ENCODE results near the gene FOXC1. TPM values are rescaled to one million over a fixed set of nuclear protein-coding genes. Genes with fewer than 3 reads are reported as not detected.

The FOXC1 gene
- polyA plus RNA-seq, 2 of the 4 experiments (the other 2 are of a cell fraction) = 3.4 to 4.7 TPM

DNA sequence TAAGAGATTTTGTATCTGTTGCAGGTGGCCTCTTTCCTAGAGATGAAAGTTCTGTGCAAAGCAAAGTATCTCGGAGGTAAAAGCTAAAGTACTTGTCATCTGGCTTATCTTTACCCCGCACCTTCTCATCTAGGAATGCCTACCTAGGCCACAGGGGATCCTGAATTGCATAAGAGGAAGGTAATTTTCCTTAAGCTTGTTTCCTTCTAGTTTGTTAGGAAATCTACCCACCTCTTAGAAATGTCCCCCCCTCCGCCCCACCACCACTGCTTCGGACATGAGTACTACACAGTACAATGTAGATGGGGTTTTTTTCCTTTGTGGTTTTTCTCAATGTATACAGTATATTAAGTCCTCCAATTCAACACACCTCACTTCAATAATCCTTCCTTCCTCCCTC is 21.5 kb downstream of the FOXC1 start:
- Histone ChIP-seq H3K4me3 (no peak overlapping the region), H3K4me1 (no peaks in the 10 kb centered on the region), H3K9me3 (no peaks in the 10 kb centered on the region), H3K27ac (no peak overlapping the region), H3K4me2 (no peak overlapping the region)
- POLR2A ChIA-PET = no interaction called here
- 87% methylated on average over 4 of the region's 4 CpGs for WGBS (ENCODE audit: missing lambda C conversion rate)
- CTCF ChIA-PET = interaction anchor here (1.3 kb wide), 1 partner anchor 10 kb away, joined by 3 read pairs; no protein-coding TSS in a partner anchor
- ATAC-seq (no peak), FAIRE-seq (no peak), DNase-seq (ENCODE audit: low read depth in 1 of 2, low spot score in 1 of 2) (no peak)
- TF ChIP-seq HOXA7 (CRISPR knock-in tag; IDR thresholded peaks at IDR 0.05) (no peak), EHF (CRISPR knock-in tag; IDR thresholded peaks at IDR 0.05) (no peak), KDM5A (IDR thresholded peaks at IDR 0.05) (no peak), SREBF2 (IDR thresholded peaks at IDR 0.05) (no peak), RARB (CRISPR knock-in tag; IDR thresholded peaks at IDR 0.05) (no peak), FOSB (CRISPR knock-in tag; IDR thresholded peaks at IDR 0.05) (no peak), ESRRA (IDR thresholded peaks at IDR 0.05; ENCODE audit: borderline replicate concordance, low read length) (no peak), BHLHE40 (IDR thresholded peaks at IDR 0.05; ENCODE audit: low read depth, low read length) (no peak), NR3C1 (IDR thresholded peaks at IDR 0.05) (no peak), RCOR1 (IDR thresholded peaks at IDR 0.05; ENCODE audit: low read depth, low read length) (no peak), GATA3 (IDR thresholded peaks at IDR 0.05; ENCODE audit: borderline replicate concordance) (no peak), RFX5 (IDR thresholded peaks at IDR 0.05) (no peak), EP300 (IDR thresholded peaks at IDR 0.05) (no peak), MYC (IDR thresholded peaks at IDR 0.05; ENCODE audit: borderline replicate concordance, low read length) (no peak)
- TF ChIP-seq, protein P1, sequence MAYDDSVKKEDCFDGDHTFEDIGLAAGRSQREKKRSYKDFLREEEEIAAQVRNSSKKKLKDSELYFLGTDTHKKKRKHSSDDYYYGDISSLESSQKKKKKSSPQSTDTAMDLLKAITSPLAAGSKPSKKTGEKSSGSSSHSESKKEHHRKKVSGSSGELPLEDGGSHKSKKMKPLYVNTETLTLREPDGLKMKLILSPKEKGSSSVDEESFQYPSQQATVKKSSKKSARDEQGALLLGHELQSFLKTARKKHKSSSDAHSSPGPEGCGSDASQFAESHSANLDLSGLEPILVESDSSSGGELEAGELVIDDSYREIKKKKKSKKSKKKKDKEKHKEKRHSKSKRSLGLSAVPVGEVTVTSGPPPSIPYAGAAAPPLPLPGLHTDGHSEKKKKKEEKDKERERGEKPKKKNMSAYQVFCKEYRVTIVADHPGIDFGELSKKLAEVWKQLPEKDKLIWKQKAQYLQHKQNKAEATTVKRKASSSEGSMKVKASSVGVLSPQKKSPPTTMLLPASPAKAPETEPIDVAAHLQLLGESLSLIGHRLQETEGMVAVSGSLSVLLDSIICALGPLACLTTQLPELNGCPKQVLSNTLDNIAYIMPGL (CRISPR knock-in tag; IDR thresholded peaks at IDR 0.05; ENCODE audit: borderline replicate concordance) = no peak
- TF ChIP-seq, protein P2, sequence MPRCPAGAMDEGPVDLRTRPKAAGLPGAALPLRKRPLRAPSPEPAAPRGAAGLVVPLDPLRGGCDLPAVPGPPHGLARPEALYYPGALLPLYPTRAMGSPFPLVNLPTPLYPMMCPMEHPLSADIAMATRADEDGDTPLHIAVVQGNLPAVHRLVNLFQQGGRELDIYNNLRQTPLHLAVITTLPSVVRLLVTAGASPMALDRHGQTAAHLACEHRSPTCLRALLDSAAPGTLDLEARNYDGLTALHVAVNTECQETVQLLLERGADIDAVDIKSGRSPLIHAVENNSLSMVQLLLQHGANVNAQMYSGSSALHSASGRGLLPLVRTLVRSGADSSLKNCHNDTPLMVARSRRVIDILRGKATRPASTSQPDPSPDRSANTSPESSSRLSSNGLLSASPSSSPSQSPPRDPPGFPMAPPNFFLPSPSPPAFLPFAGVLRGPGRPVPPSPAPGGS (IDR thresholded peaks at IDR 0.05) = no peak
- TF ChIP-seq, protein P3, sequence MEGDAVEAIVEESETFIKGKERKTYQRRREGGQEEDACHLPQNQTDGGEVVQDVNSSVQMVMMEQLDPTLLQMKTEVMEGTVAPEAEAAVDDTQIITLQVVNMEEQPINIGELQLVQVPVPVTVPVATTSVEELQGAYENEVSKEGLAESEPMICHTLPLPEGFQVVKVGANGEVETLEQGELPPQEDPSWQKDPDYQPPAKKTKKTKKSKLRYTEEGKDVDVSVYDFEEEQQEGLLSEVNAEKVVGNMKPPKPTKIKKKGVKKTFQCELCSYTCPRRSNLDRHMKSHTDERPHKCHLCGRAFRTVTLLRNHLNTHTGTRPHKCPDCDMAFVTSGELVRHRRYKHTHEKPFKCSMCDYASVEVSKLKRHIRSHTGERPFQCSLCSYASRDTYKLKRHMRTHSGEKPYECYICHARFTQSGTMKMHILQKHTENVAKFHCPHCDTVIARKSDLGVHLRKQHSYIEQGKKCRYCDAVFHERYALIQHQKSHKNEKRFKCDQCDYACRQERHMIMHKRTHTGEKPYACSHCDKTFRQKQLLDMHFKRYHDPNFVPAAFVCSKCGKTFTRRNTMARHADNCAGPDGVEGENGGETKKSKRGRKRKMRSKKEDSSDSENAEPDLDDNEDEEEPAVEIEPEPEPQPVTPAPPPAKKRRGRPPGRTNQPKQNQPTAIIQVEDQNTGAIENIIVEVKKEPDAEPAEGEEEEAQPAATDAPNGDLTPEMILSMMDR (IDR thresholded peaks at IDR 0.05) = no peak
- TF ChIP-seq, protein P4, sequence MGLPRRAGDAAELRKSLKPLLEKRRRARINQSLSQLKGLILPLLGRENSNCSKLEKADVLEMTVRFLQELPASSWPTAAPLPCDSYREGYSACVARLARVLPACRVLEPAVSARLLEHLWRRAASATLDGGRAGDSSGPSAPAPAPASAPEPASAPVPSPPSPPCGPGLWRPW (IDR thresholded peaks at IDR 0.05) = no peak

DNA sequence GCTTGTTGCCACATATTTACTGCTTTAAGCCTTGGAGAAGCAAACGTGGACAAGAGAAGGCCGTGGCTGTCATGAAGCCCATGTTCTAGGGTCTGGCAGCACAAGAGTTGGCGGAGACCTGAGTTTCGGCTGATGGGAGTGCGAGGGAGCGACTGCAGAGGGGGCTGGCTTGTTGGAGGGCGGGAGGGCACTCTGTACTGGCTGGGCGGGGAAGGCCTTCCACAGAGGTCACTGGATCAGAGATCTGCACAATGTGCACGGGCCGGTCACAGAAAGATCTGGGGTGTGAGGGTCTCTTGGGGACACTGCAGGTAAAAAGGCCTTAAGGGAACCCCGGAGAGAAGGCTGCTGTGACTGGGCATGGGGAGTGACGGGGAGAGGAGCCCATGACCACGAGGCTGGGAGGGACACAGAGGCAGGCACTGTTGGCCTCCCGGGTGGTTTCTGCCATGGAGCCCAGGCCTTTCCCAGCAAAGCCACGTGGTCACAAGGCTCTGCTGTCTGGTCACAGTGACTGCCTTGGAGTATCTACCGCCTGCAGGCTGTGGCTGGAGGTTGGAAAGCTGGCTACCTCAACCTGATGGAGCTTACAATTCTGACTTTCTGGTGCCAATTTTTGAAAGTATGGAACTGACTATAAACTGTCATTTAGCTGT is 23.8 kb downstream of the FOXC1 start:
- no peak overlapping the region for H3K4me2 ChIP-seq
- DNase-seq (ENCODE audit: low read depth in 1 of 2, low spot score in 1 of 2) = no peak
- H3K27ac ChIP-seq = no peak overlapping the region
- H3K4me3 ChIP-seq = no peak overlapping the region
- WGBS (ENCODE audit: missing lambda C conversion rate) = 76% methylated on average over 8 of the region's 16 CpGs
- FAIRE-seq = no peak
- ATAC-seq = no peak
- CTCF ChIA-PET = no interaction called here
- H3K4me1 ChIP-seq = peaks cover 7% of the 10 kb centered on the region; the same call in 2 of the 3 replicates
- POLR2A ChIA-PET = no interaction called here
- H3K9me3 ChIP-seq = no peaks in the 10 kb centered on the region
- TF ChIP-seq SMC3 (IDR thresholded peaks at IDR 0.05) (no peak), RFX5 (IDR thresholded peaks at IDR 0.05) (no peak), EHF (CRISPR knock-in tag; IDR thresholded peaks at IDR 0.05) (no peak), NFE2L2 (conservative IDR thresholded peaks at IDR 0.05; ENCODE audit: low read length) (no peak), HEYL (CRISPR knock-in tag; IDR thresholded peaks at IDR 0.05) (no peak)
